Gastrocnemius medialis (tissue), 4 donors: ENCODE measurements around the gene PPIL3. TPM values are rescaled to one million over a fixed set of nuclear protein-coding genes. Genes with fewer than 3 reads are reported as not detected.

Source experiments
- ATAC-seq, 2 donors: fragments of 150-250 bp; one replicate each; pipeline ENCODE4 v1.9.1; 2016
- DNase-seq, 2 donors: peaks; one replicate each; pipeline ENCODE4 v3.0.0-alpha.2; 2019
- H3K27ac ChIP-seq, 4 donors: fragments of 200-600 bp; sonication (generic); 1 replicate in 1 of 4; 2 replicates in 3 of 4; pipeline ENCODE4 v1.5.1; 2016 to 2018; ENCODE audit warnings: mild to moderate bottlenecking in 2 of 4, moderate library complexity in 1 of 4
- H3K27me3 ChIP-seq, 3 donors: fragments of 200-600 bp; sonication (generic) in 2 of 3; 1 replicate in 1 of 3; 2 replicates in 2 of 3; pipeline versions ENCODE4 v1.5.1 to v1.6.0; 2016 to 2019; ENCODE audit warnings: mild to moderate bottlenecking in 1 of 3, moderate library complexity in 1 of 3
- H3K36me3 ChIP-seq, 2 donors: fragments of 200-600 bp; sonication (generic) in 1 of 2; one replicate each; pipeline ENCODE4 v1.5.1; 2017 to 2018
- H3K4me1 ChIP-seq, 2 donors: fragments of 200-600 bp; sonication (generic) in 1 of 2; one replicate each; pipeline ENCODE4 v1.5.1; 2016 to 2017; ENCODE audit warnings: mild to moderate bottlenecking in 2 of 2
- H3K4me3 ChIP-seq, 4 donors: fragments of 200-600 bp; sonication (generic) in 3 of 4; 1 replicate in 1 of 4; 2 replicates in 3 of 4; pipeline ENCODE4 v1.5.1; 2016 to 2019; ENCODE audit warnings: mild to moderate bottlenecking in 2 of 4
- H3K9me3 ChIP-seq, 3 donors: fragments of 200-600 bp; sonication (generic) in 2 of 3; 1 replicate in 1 of 3; 2 replicates in 2 of 3; pipeline ENCODE4 v1.5.1; 2016 to 2019
- CTCF ChIP-seq, 5 experiments: fragments of 450-650 bp in 3 of 5; fragments of 200-600 bp in 2 of 5; sonication (generic) in 2 of 5; IDR thresholded peaks in 4 of 5; conservative IDR thresholded peaks in 1 of 5; 1 replicate in 4 of 5; 2 replicates in 1 of 5; pipeline ENCODE4 v1.5.1; 2016 to 2019; ENCODE audit warnings: antibody characterized with exemption in 5 of 5, mild to moderate bottlenecking in 3 of 5, moderate library complexity in 3 of 5
- POLR2A ChIP-seq, 2 donors: fragments of 450-650 bp; IDR thresholded peaks; one replicate each; pipeline ENCODE4 v1.6.1; 2017; ENCODE audit warnings: antibody characterized with exemption in 2 of 2, mild to moderate bottlenecking in 2 of 2, moderate library complexity in 2 of 2
- in situ Hi-C, 4 donors: fragments of 200-750 bp; cut with MboI; loops; one replicate each; pipeline versions ENCODE4 v1.15.0 to v1.8.0; 2017; ENCODE audit warnings: low sequenced_read_pairs in 4 of 4
- intact Hi-C: fragments of 100-400 bp; cut with DNase I; formaldehyde crosslinking; loops from one replicate; pipeline ENCODE4 v1.15.1; 2023; ENCODE audit warnings: low total_unique reads
- total RNA-seq, 4 donors: library from RNA; depleted of rRNA; stranded (reverse); fragments of >200 nt; gene quantifications; one replicate each; pipeline versions ENCODE4 v1.1.0 to v1.2.3, GENCODE V29; 2016

Gene PPIL3
- total RNA-seq = 10 to 100 TPM in 3 of 4 donors, 1 to 10 TPM in 1; 8.4 to 29.2 (median 14.3) TPM

GRCh38 chr2:200888704-200889625, at the start of gene PPIL3, which contains the start of gene NIF3L1:
PPIL3 (minus strand) TSS chr2:200889077; CDS start chr2:200887615, 1,462 bp downstream.
NIF3L1 (plus strand) TSS chr2:200889371; CDS start chr2:200891944, 2,573 bp downstream.
- intact Hi-C loops = loop anchor here (1.0 to 5.0 kb wide), 5 partner anchors 24 to 182 kb away; partner anchors contain the start of genes BZW1, CLK1, HYCC2 and ORC2
- peak; percentile 95 to 97 for ATAC-seq

GRCh38 chr2:200930947-200931626, 42.2 kb upstream of the PPIL3 start:
- Histone ChIP-seq H3K36me3 (peaks cover 2 to 54% of the 10 kb centered on the region in 2 donors), H3K27ac (no peak overlapping the region), H3K4me3 (no peak overlapping the region), H3K9me3 (no peaks in the 10 kb centered on the region), H3K4me1 (no peaks in the 10 kb centered on the region), H3K27me3 (no peaks in the 10 kb centered on the region)
- TF ChIP-seq POLR2A (IDR thresholded peaks at IDR 0.05) = no peak
- TF ChIP-seq CTCF (IDR thresholded peaks at IDR 0.05 in 4 of 5, conservative IDR thresholded peaks at IDR 0.05 in 1 of 5) = no peak
- in situ Hi-C loops = no loop called here
- DNase-seq (no peak), ATAC-seq (no peak)
- intact Hi-C loops = no loop called here

More at GRCh38 chr2:200888704-200889625, at the start of gene PPIL3, which contains the start of gene NIF3L1:
- in situ Hi-C loops = no loop called here
- H3K4me1 ChIP-seq = peaks cover 13 to 22% of the 10 kb centered on the region in 2 donors
- H3K27me3 ChIP-seq = no peaks in the 10 kb centered on the region
- peaks cover 0 to 18% of the 10 kb centered on the region in 2 donors for H3K36me3 ChIP-seq
- peak; percentile 50 to 57 for TF ChIP-seq POLR2A (IDR thresholded peaks at IDR 0.05)
- no peak for TF ChIP-seq CTCF (IDR thresholded peaks at IDR 0.05 in 4 of 5, conservative IDR thresholded peaks at IDR 0.05 in 1 of 5)
- H3K27ac ChIP-seq = peak within 1 kb of the TSS; percentile 90 to 94 (median 94)
- peak within 1 kb of the TSS; percentile 60 to 91 (median 74) for H3K4me3 ChIP-seq
- H3K9me3 ChIP-seq = no peaks in the 10 kb centered on the region
- peak; percentile 90 to 93 for DNase-seq

- H3K36me3 ChIP-seq = peaks cover 0 to 52% of the 10 kb centered on the region in 2 donors
- intact Hi-C loops = no loop called here
- no peaks in the 10 kb centered on the region for H3K27me3 ChIP-seq
- no peaks in the 10 kb centered on the region for H3K9me3 ChIP-seq
- H3K27ac ChIP-seq = no peak overlapping the region
- TF ChIP-seq CTCF (IDR thresholded peaks at IDR 0.05 in 4 of 5, conservative IDR thresholded peaks at IDR 0.05 in 1 of 5) = no peak
- TF ChIP-seq POLR2A (IDR thresholded peaks at IDR 0.05) = no peak
- ATAC-seq (no peak), DNase-seq (no peak)
- H3K4me3 ChIP-seq = no peak overlapping the region
- in situ Hi-C loops = no loop called here
- no peaks in the 10 kb centered on the region for H3K4me1 ChIP-seq
Measured at GRCh38 chr2:200929334-200930249, 40.7 kb upstream of the PPIL3 start.

- no peaks in the 10 kb centered on the region for H3K9me3 ChIP-seq
- no peak overlapping the region for H3K27ac ChIP-seq
- no peaks in the 10 kb centered on the region for H3K4me1 ChIP-seq
- intact Hi-C loops = no loop called here
- TF ChIP-seq CTCF (IDR thresholded peaks at IDR 0.05 in 4 of 5, conservative IDR thresholded peaks at IDR 0.05 in 1 of 5) (no peak), POLR2A (IDR thresholded peaks at IDR 0.05) (no peak)
- no peaks in the 10 kb centered on the region for H3K27me3 ChIP-seq
- in situ Hi-C loops = no loop called here
- H3K4me3 ChIP-seq = no peak overlapping the region
- peaks cover 0 to 73% of the 10 kb centered on the region in 2 donors for H3K36me3 ChIP-seq
- DNase-seq (no peak), ATAC-seq (no peak)
Measured at GRCh38 chr2:200922439-200922838, 33.6 kb upstream of the PPIL3 start.
